CD4-positive, alpha-beta T cell (primary cell): ENCODE data around the gene CAMTA1. TPM values are rescaled to one million over a fixed set of nuclear protein-coding genes. Genes with fewer than 3 reads are reported as not detected.

Experiments
- ATAC-seq: fragments of 200-7000 bp; cut with Tn5 transposase; one replicate; pipeline ENCODE4 v1.10.0; 2022; ENCODE audit warnings: mild to moderate bottlenecking; ENCODE audit not compliant: poor library complexity
- CTCF ChIA-PET: fragments of 350-600 bp; sonication (Branson Sonifier 250); formaldehyde crosslinking; loops from one replicate; lab custom pipeline; 2021; ENCODE audit warnings: antibody characterized with exemption, inconsistent platforms; lab: Charles Lee
- POLR2A ChIA-PET: fragments of 350-600 bp; sonication (Branson Sonifier 250); formaldehyde crosslinking; loops from one replicate; lab custom pipeline; 2021; ENCODE audit warnings: antibody characterized with exemption, inconsistent platforms; lab: Charles Lee
- DNase-seq, 14 experiments: peaks; one replicate each; pipeline ENCODE4 v3.0.0-alpha.2; 2013 to 2020; ENCODE audit warnings: mixed read lengths in 2 of 14
- H3K27ac ChIP-seq, 2 donors: one replicate each; pipeline versions ENCODE4 v1.5.1 to v1.7.0; 2013; ENCODE audit warnings: low read length in 2 of 2, low read depth in 1 of 2, mild to moderate bottlenecking in 1 of 2
- H3K27me3 ChIP-seq, 2 experiments: 1 replicate in 1 of 2; 2 replicates in 1 of 2; pipeline versions ENCODE4 v1.6.1 to v1.7.0; 2013; ENCODE audit warnings: low read length in 2 of 2, control low read depth in 1 of 2, mild to moderate bottlenecking in 1 of 2, moderate library complexity in 1 of 2; ENCODE audit not compliant: insufficient read depth in 2 of 2, control insufficient read depth in 1 of 2
- H3K36me3 ChIP-seq: one replicate; pipeline ENCODE4 v1.6.1; 2013; ENCODE audit warnings: low read length, control low read depth; ENCODE audit not compliant: insufficient read depth
- H3K4me1 ChIP-seq: one replicate; pipeline ENCODE4 v1.6.1; 2013; ENCODE audit warnings: low read length, control low read depth; ENCODE audit not compliant: insufficient read depth
- H3K4me3 ChIP-seq: one replicate; pipeline ENCODE4 v1.5.1; 2013; ENCODE audit warnings: mild to moderate bottlenecking, low read length, moderate library complexity
- H3K9me3 ChIP-seq, 2 experiments: 1 replicate in 1 of 2; 2 replicates in 1 of 2; pipeline versions ENCODE4 v1.6.1 to v1.7.0; 2013; ENCODE audit warnings: low read length in 2 of 2, mild to moderate bottlenecking in 2 of 2, control low read depth in 1 of 2, moderate library complexity in 1 of 2; ENCODE audit not compliant: control insufficient read depth in 1 of 2, insufficient read depth in 1 of 2
- H3K27ac Mint-ChIP-seq: one replicate; pipeline ENCODE4 v1.8.0; 2020; ENCODE audit warnings: mixed read lengths
- H3K27me3 Mint-ChIP-seq: one replicate; pipeline ENCODE4 v1.8.0; 2021; ENCODE audit warnings: mixed read lengths
- H3K36me3 Mint-ChIP-seq: one replicate; pipeline ENCODE4 v1.8.0; 2021; ENCODE audit warnings: low read depth, mixed read lengths
- H3K4me1 Mint-ChIP-seq: one replicate; pipeline ENCODE4 v1.8.0; 2021; ENCODE audit warnings: low read depth, mixed read lengths
- H3K4me3 Mint-ChIP-seq: one replicate; pipeline ENCODE4 v1.8.0; 2020; ENCODE audit warnings: mild to moderate bottlenecking, mixed read lengths
- H3K9me3 Mint-ChIP-seq: one replicate; pipeline ENCODE4 v1.8.0; 2020; ENCODE audit warnings: mixed read lengths
- CTCF ChIP-seq: fragments of 200-600 bp; IDR thresholded peaks from one replicate; pipeline ENCODE4 v1.8.0; 2022; ENCODE audit warnings: antibody characterized with exemption, mild to moderate bottlenecking
- intact Hi-C, 2 experiments: fragments of 100-400 bp; cut with DNase I in 1 of 2; cut with micrococcal nuclease in 1 of 2; formaldehyde crosslinking; loops; one replicate each; pipeline versions ENCODE4 v1.15.1 to v1.9.0; 2023 to 2025; cut with DNase I, micrococcal nuclease
- total RNA-seq, 174 experiments: library from RNA in 2 of 174; stranded (reverse) in 2 of 174; gene quantifications; one replicate each; pipeline ENCODE4 v1.2.3 and lab custom pipeline; 2021 to 2026

Gene CAMTA1
- total RNA-seq, 2 experiments from 2014 or later: 38.6 to 39.3 TPM

DNA sequence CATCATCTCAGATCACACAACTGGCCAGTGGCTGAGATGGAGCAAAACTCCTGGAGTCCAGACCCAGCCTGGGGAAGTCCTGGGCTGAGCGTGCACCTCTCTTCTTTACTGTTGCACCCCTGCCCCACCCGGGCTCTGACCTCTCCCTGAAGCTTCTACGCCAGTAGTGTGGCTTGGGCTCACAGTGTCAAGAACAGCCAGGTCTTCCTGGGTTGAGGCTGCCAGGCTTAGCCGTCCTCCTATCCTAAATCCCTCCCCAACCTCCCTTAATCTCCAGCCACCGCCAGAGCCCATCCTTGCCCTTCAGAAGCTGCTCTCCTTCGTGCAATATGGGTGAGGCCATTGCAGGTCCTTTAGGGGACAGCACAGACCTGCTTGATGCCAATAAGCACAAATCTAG is 586.7 kb downstream of the CAMTA1 start:
- Histone ChIP-seq H3K27me3 (no peaks in the 10 kb centered on the region), H3K4me3 (no peak overlapping the region), H3K9me3 (no peaks in the 10 kb centered on the region), H3K4me1 (no peaks in the 10 kb centered on the region), H3K27ac (no peak overlapping the region), H3K36me3 (no peaks in the 10 kb centered on the region)
- ChIA-PET CTCF (no interaction called here), POLR2A (no interaction called here)
- peaks cover 11% of the 10 kb centered on the region for H3K27me3 Mint-ChIP-seq
- H3K36me3 Mint-ChIP-seq: no peaks in the 10 kb centered on the region
- intact Hi-C loops: no loop called here
- H3K9me3 Mint-ChIP-seq: no peaks in the 10 kb centered on the region
- no peaks in the 10 kb centered on the region for H3K4me1 Mint-ChIP-seq
- no peak for TF ChIP-seq CTCF
- DNase-seq: no peak
- H3K4me3 Mint-ChIP-seq: no peak overlapping the region
- H3K27ac Mint-ChIP-seq: no peak overlapping the region
- ATAC-seq: no peak

GRCh38 chr1:7372477-7373120 is 587.3 kb downstream of the CAMTA1 start:
- DNase-seq (no peak), ATAC-seq (no peak)
- no peaks in the 10 kb centered on the region for H3K27me3 ChIP-seq
- ChIA-PET CTCF (no interaction called here), POLR2A (no interaction called here)
- Mint-ChIP-seq H3K36me3 (no peaks in the 10 kb centered on the region), H3K9me3 (no peaks in the 10 kb centered on the region), H3K4me3 (no peak overlapping the region), H3K27me3 (peaks cover 11% of the 10 kb centered on the region), H3K4me1 (no peaks in the 10 kb centered on the region), H3K27ac (no peak overlapping the region)
- intact Hi-C loops: no loop called here
- no peaks in the 10 kb centered on the region for H3K36me3 ChIP-seq
- H3K27ac ChIP-seq: no peak overlapping the region
- H3K9me3 ChIP-seq: no peaks in the 10 kb centered on the region
- H3K4me3 ChIP-seq: no peak overlapping the region
- no peak for TF ChIP-seq CTCF
- no peaks in the 10 kb centered on the region for H3K4me1 ChIP-seq

GRCh38 chr1:7373251-7373650 is 588.0 kb downstream of the CAMTA1 start:
- POLR2A ChIA-PET: no interaction called here
- CTCF ChIA-PET: no interaction called here
- H3K9me3 ChIP-seq: no peaks in the 10 kb centered on the region

More at GRCh38 chr1:7373251-7373650, 588.0 kb downstream of the CAMTA1 start:
- Mint-ChIP-seq H3K36me3 (no peaks in the 10 kb centered on the region), H3K27ac (no peak overlapping the region), H3K4me1 (no peaks in the 10 kb centered on the region), H3K27me3 (peaks cover 15% of the 10 kb centered on the region), H3K9me3 (no peaks in the 10 kb centered on the region), H3K4me3 (no peak overlapping the region)
- intact Hi-C loops: no loop called here
- no peaks in the 10 kb centered on the region for H3K36me3 ChIP-seq
- H3K27me3 ChIP-seq: no peaks in the 10 kb centered on the region
- H3K4me3 ChIP-seq: no peak overlapping the region
- no peak for ATAC-seq
- H3K27ac ChIP-seq: no peak overlapping the region
- no peaks in the 10 kb centered on the region for H3K4me1 ChIP-seq
- no peak for DNase-seq
- no peak for TF ChIP-seq CTCF
